Panc1 (cell line): Measurements from ENCODE around the gene EDAR. TPM values are rescaled to one million over a fixed set of nuclear protein-coding genes. Genes with fewer than 3 reads are reported as not detected.
A peak's percentile ranks its signal among the peaks of the same experiment; 100 is the strongest.

Experiments
- ATAC-seq: fragments of 200-7000 bp; cut with Tn5 transposase; 2 replicates; pipeline ENCODE4 v1.9.1; 2020; ENCODE audit warnings: mild to moderate bottlenecking, moderate library complexity
- BruUV-seq: library from RNA; stranded (reverse); fragments of 400-500 nt; replicated peaks from 2 replicates; lab custom pipeline; 2021; lab: Mats Ljungman, UMichigan
- CTCF ChIA-PET: fragments of 300-600 bp; sonication (Branson Sonifier 250); formaldehyde crosslinking; loops from one replicate; lab custom pipeline; 2022; ENCODE audit warnings: antibody characterized with exemption; lab: Charles Lee
- POLR2A ChIA-PET: fragments of 300-600 bp; sonication (Branson Sonifier 250); formaldehyde crosslinking; loops from one replicate; lab custom pipeline; 2022; ENCODE audit warnings: antibody characterized with exemption; lab: Charles Lee
- DNase-seq: peaks from one replicate; pipeline ENCODE4 v3.0.0-alpha.2; 2010; ENCODE audit warnings: low read depth, low spot score
- H3K27ac ChIP-seq: 2 replicates; pipeline ENCODE4 v1.5.1; 2011; ENCODE audit warnings: mild to moderate bottlenecking, low read length, inconsistent platforms
- H3K27me3 ChIP-seq: fragments of 200-500 bp; sonication (Bioruptor generic); 2 replicates; pipeline ENCODE4 v1.6.0; 2014; ENCODE audit warnings: low read length, inconsistent platforms; ENCODE audit not compliant: control insufficient read depth, insufficient read depth
- H3K36me3 ChIP-seq: fragments of 200-500 bp; sonication (Bioruptor generic); 2 replicates; pipeline ENCODE4 v1.5.1; 2014; ENCODE audit warnings: inconsistent platforms, mild to moderate bottlenecking, low read length, moderate library complexity; ENCODE audit not compliant: control insufficient read depth, insufficient read depth
- H3K4me1 ChIP-seq: 2 replicates; pipeline ENCODE4 v1.5.1; 2011; ENCODE audit warnings: inconsistent platforms, mild to moderate bottlenecking, low read length, moderate library complexity; ENCODE audit not compliant: control insufficient read depth, insufficient read depth
- H3K4me3 ChIP-seq, 2 experiments: 2 replicates each; pipeline ENCODE4 v1.5.1; 2011 to 2012; ENCODE audit warnings: low read depth in 2 of 2, low read length in 2 of 2, mild to moderate bottlenecking in 2 of 2, inconsistent platforms in 1 of 2, moderate library complexity in 1 of 2
- H3K9me3 ChIP-seq: fragments of 200-500 bp; sonication (Bioruptor generic); 2 replicates; pipeline ENCODE4 v1.5.1; 2014; ENCODE audit warnings: low read depth, mild to moderate bottlenecking, inconsistent platforms, low read length, moderate library complexity; ENCODE audit not compliant: control insufficient read depth, insufficient read depth
- CTCF ChIP-seq: fragments of 450-650 bp; IDR thresholded peaks from 2 replicates; pipeline ENCODE4 v1.5.1; 2017; ENCODE audit warnings: mild to moderate bottlenecking
- POLR2AphosphoS5 ChIP-seq: IDR thresholded peaks from 2 replicates; pipeline ENCODE4 v1.6.1; 2012; ENCODE audit warnings: mild to moderate bottlenecking, low read depth, low read length, moderate library complexity
- REST ChIP-seq, 2 experiments: IDR thresholded peaks; 2 replicates each; pipeline ENCODE4 v1.6.1; 2011 to 2012; ENCODE audit warnings: low read depth in 2 of 2, control low read depth in 1 of 2, low read length in 1 of 2, mild to moderate bottlenecking in 1 of 2, moderate library complexity in 1 of 2; ENCODE audit not compliant: insufficient read depth in 1 of 2
- SIN3A ChIP-seq: IDR thresholded peaks from 2 replicates; pipeline ENCODE4 v1.6.1; 2012; ENCODE audit warnings: low read depth, mild to moderate bottlenecking, low read length, moderate library complexity, borderline replicate concordance; ENCODE audit not compliant: insufficient read depth
- TCF7L2 ChIP-seq: IDR thresholded peaks from 2 replicates; pipeline ENCODE4 v1.6.1; 2011; ENCODE audit warnings: mild to moderate bottlenecking, low read depth, low read length, inconsistent platforms
- in situ Hi-C: cut with HindIII; loops from 2 replicates; pipeline ENCODE4 v1.10.0; 2016; ENCODE audit warnings: low sequenced_read_pairs, low pct_unique_long_range_greater_than_20kb
- intact Hi-C: fragments of 100-400 bp; cut with micrococcal nuclease; formaldehyde crosslinking; loops from one replicate; pipeline ENCODE4 v1.10.0; 2022; ENCODE audit not compliant: unreplicated experiment
- total RNA-seq: library from RNA; stranded (reverse); gene quantifications from one replicate; pipeline ENCODE4 v1.2.1, GENCODE V29; 2021; ENCODE audit not compliant: unreplicated experiment

The EDAR gene
- total RNA-seq, 1 experiment from 2014 or later = not detected

GRCh38 chr2:108950369-108951135 lies 38.5 kb downstream of the EDAR start:
- DNase-seq = no peak
- BruUV-seq = no TSS peak
- intact Hi-C loops = no loop called here
- no peak for TF ChIP-seq CTCF
- TF ChIP-seq POLR2AphosphoS5 = no peak
- no peak for TF ChIP-seq REST (IDR thresholded peaks at IDR 0.05; ENCODE audit: insufficient read depth in 1 of 2, low read depth in 2 of 2, low read length in 1 of 2)
- TF ChIP-seq SIN3A = no peak
- TF ChIP-seq TCF7L2 = no peak
- H3K27ac ChIP-seq = no peak overlapping the region
- H3K27me3 ChIP-seq = peaks cover 2% of the 10 kb centered on the region
- no peak overlapping the region for H3K4me3 ChIP-seq
- H3K9me3 ChIP-seq = peaks cover 3% of the 10 kb centered on the region; the same call in 1 of the 2 replicates
- ATAC-seq = 0 out of 2 replicates have a peak, but pooled peaks have one; percentile 17
- ChIA-PET CTCF (no interaction called here), POLR2A (no interaction called here)
- in situ Hi-C loops = no loop called here
- H3K4me1 ChIP-seq = no peaks in the 10 kb centered on the region
- no peaks in the 10 kb centered on the region for H3K36me3 ChIP-seq

- no peak for DNase-seq
- TF ChIP-seq POLR2AphosphoS5 (no peak), TCF7L2 (no peak), CTCF (no peak), REST (IDR thresholded peaks at IDR 0.05; ENCODE audit: insufficient read depth in 1 of 2, low read depth in 2 of 2, low read length in 1 of 2) (no peak), SIN3A (no peak)
- Histone ChIP-seq H3K9me3 (peaks cover 3% of the 10 kb centered on the region; the same call in 1 of the 2 replicates), H3K36me3 (no peaks in the 10 kb centered on the region), H3K27me3 (no peaks in the 10 kb centered on the region; the same call in 1 of the 2 replicates), H3K27ac (no peak overlapping the region), H3K4me3 (no peak overlapping the region), H3K4me1 (no peaks in the 10 kb centered on the region)
- no TSS peak for BruUV-seq
- intact Hi-C loops (no loop called here), in situ Hi-C loops (no loop called here)
- POLR2A ChIA-PET = no interaction called here
- no peak for ATAC-seq
- CTCF ChIA-PET = no interaction called here
Observed at GRCh38 chr2:108949316-108950239, 39.4 kb downstream of the EDAR start.
